Ascending aorta (tissue), 2 donors: Measurements from ENCODE around the gene RPE. TPM values are rescaled to one million over a fixed set of nuclear protein-coding genes. Genes with fewer than 3 reads are reported as not detected.

Experiments
- DNase-seq, 2 donors: peaks; one replicate each; pipeline ENCODE4 v3.0.0-alpha.2; 2019; ENCODE audit warnings: low spot score in 2 of 2
- H3K27ac ChIP-seq, 2 donors: fragments of 200-600 bp; sonication (generic); one replicate each; pipeline ENCODE4 v1.5.1; 2016 to 2017; ENCODE audit warnings: mild to moderate bottlenecking in 1 of 2
- H3K27me3 ChIP-seq: fragments of 200-600 bp; sonication (generic); one replicate; pipeline ENCODE4 v1.5.1; 2017
- H3K36me3 ChIP-seq, 2 donors: fragments of 200-600 bp; sonication (generic); one replicate each; pipeline ENCODE4 v1.5.1; 2016
- H3K4me1 ChIP-seq, 2 donors: fragments of 200-600 bp; sonication (generic); one replicate each; pipeline ENCODE4 v1.5.1; 2016 to 2017; ENCODE audit warnings: mild to moderate bottlenecking in 1 of 2
- H3K4me3 ChIP-seq, 2 donors: fragments of 200-600 bp; sonication (generic); one replicate each; pipeline ENCODE4 v1.5.1; 2016 to 2017; ENCODE audit warnings: mild to moderate bottlenecking in 1 of 2
- H3K9me3 ChIP-seq, 2 donors: fragments of 200-600 bp; sonication (generic); one replicate each; pipeline ENCODE4 v1.5.1; 2016
- CTCF ChIP-seq, 3 experiments: fragments of 200-600 bp in 2 of 3; fragments of 450-650 bp in 1 of 3; sonication (generic) in 2 of 3; IDR thresholded peaks; one replicate each; pipeline ENCODE4 v1.5.1; 2016 to 2019; ENCODE audit warnings: antibody characterized with exemption in 3 of 3, mild to moderate bottlenecking in 1 of 3, moderate library complexity in 1 of 3
- intact Hi-C: fragments of 100-400 bp; cut with DNase I; formaldehyde crosslinking; loops from one replicate; pipeline ENCODE4 v1.15.1; 2023
- total RNA-seq: library from RNA; depleted of rRNA; stranded (reverse); fragments of >200 nt; gene quantifications from one replicate; pipeline ENCODE4 v1.1.0, GENCODE V29; 2016

RPE gene
- total RNA-seq, 1 donor from 2014 or later: 45.0 TPM

- no peaks in the 10 kb centered on the region for H3K9me3 ChIP-seq
- no peak for DNase-seq
- H3K27ac ChIP-seq: no peak overlapping the region
- no peak for TF ChIP-seq CTCF (IDR thresholded peaks at IDR 0.05)
- intact Hi-C loops: no loop called here
- H3K36me3 ChIP-seq: no peaks in the 10 kb centered on the region
- H3K4me1 ChIP-seq: no peaks in the 10 kb centered on the region
- no peaks in the 10 kb centered on the region for H3K27me3 ChIP-seq
- H3K4me3 ChIP-seq: no peak overlapping the region
Observed at GRCh38 chr2:209988010-209988409, 14.4 kb upstream of the RPE start.

GRCh38 chr2:209990838-209991237, 11.6 kb upstream of the RPE start:
- Histone ChIP-seq H3K27ac (no peak overlapping the region), H3K4me3 (no peak overlapping the region), H3K27me3 (no peaks in the 10 kb centered on the region), H3K4me1 (no peaks in the 10 kb centered on the region), H3K9me3 (no peaks in the 10 kb centered on the region), H3K36me3 (no peaks in the 10 kb centered on the region)
- no peak for TF ChIP-seq CTCF (IDR thresholded peaks at IDR 0.05)
- DNase-seq: no peak
- intact Hi-C loops: loop anchor here (10.0 kb wide), 1 partner anchor 1726 kb away; the partner anchor contains the start of gene PIKFYVE

- no peaks in the 10 kb centered on the region for H3K9me3 ChIP-seq
- DNase-seq: no peak
- no peaks in the 10 kb centered on the region for H3K36me3 ChIP-seq
- no peaks in the 10 kb centered on the region for H3K4me1 ChIP-seq
- H3K4me3 ChIP-seq: no peak overlapping the region
- no peak overlapping the region for H3K27ac ChIP-seq
- H3K27me3 ChIP-seq: no peaks in the 10 kb centered on the region
- intact Hi-C loops: loop anchor here (10.0 kb wide), 1 partner anchor 1729 kb away; the partner anchor contains the start of gene PIKFYVE
- TF ChIP-seq CTCF (IDR thresholded peaks at IDR 0.05): no peak
Observed at GRCh38 chr2:209993968-209994367, 8.5 kb upstream of the RPE start.

GRCh38 chr2:209998596-209998995, 3.8 kb upstream of the RPE start:
- Histone ChIP-seq H3K4me1 (peaks cover 0 to 8% of the 10 kb centered on the region in 2 donors), H3K36me3 (no peaks in the 10 kb centered on the region), H3K27ac (no peak overlapping the region), H3K27me3 (no peaks in the 10 kb centered on the region), H3K9me3 (no peaks in the 10 kb centered on the region), H3K4me3 (no peak overlapping the region)
- DNase-seq: no peak
- intact Hi-C loops: loop anchor here (10.0 kb wide), 1 partner anchor 1734 kb away; the partner anchor contains the start of gene PIKFYVE
- no peak for TF ChIP-seq CTCF (IDR thresholded peaks at IDR 0.05)

- no peak for TF ChIP-seq CTCF (IDR thresholded peaks at IDR 0.05)
- intact Hi-C loops: no loop called here
- H3K4me1 ChIP-seq: peaks cover 0 to 28% of the 10 kb centered on the region in 2 donors
- H3K9me3 ChIP-seq: no peaks in the 10 kb centered on the region
- no peak overlapping the region for H3K27ac ChIP-seq
- H3K36me3 ChIP-seq: no peaks in the 10 kb centered on the region
- DNase-seq: no peak
- no peaks in the 10 kb centered on the region for H3K27me3 ChIP-seq
- H3K4me3 ChIP-seq: no peak overlapping the region
Observed at GRCh38 chr2:210000464-210001324, 1.7 kb upstream of the RPE start.
